Mesothelial cell of epicardium (in vitro differentiated cells): Measurements from ENCODE around the gene SPHKAP. TPM values are rescaled to one million over a fixed set of nuclear protein-coding genes. Genes with fewer than 3 reads are reported as not detected.

Source experiments
- DNase-seq, 2 experiments: peaks; one replicate each; pipeline ENCODE4 v3.0.0; 2021; ENCODE audit warnings: low spot score in 2 of 2; ENCODE audit not compliant: unreplicated experiment in 2 of 2
- H3K27ac Mint-ChIP-seq: 2 replicates; pipeline ENCODE4 v1.8.0; 2021; ENCODE audit warnings: mixed read lengths
- H3K27me3 Mint-ChIP-seq: 2 replicates; pipeline ENCODE4 v1.8.0; 2021; ENCODE audit warnings: low read depth, mixed read lengths
- H3K36me3 Mint-ChIP-seq: 2 replicates; pipeline ENCODE4 v1.8.0; 2021; ENCODE audit warnings: mixed read lengths
- H3K4me1 Mint-ChIP-seq: 2 replicates; pipeline ENCODE4 v1.8.0; 2021; ENCODE audit warnings: mixed read lengths
- H3K4me3 Mint-ChIP-seq: 2 replicates; pipeline ENCODE4 v1.8.0; 2021; ENCODE audit warnings: mild to moderate bottlenecking, moderate library complexity, mixed read lengths
- H3K9me3 Mint-ChIP-seq: 2 replicates; pipeline ENCODE4 v1.8.0; 2021; ENCODE audit warnings: mixed read lengths
- CTCF ChIP-seq: fragments of 200-600 bp; sonication (generic); IDR thresholded peaks from one replicate; pipeline ENCODE4 v1.5.0; 2021; ENCODE audit warnings: antibody characterized with exemption; ENCODE audit not compliant: unreplicated experiment
- total RNA-seq: library from RNA; stranded (reverse); gene quantifications from 3 replicates; pipeline ENCODE4 v1.2.1, GENCODE V29; 2021

Gene SPHKAP
- total RNA-seq, 1 donor from 2014 or later = not detected

GRCh38 chr2:228023619-228024018 is 157.9 kb downstream of the SPHKAP start:
- Mint-ChIP-seq H3K4me3 (no peak overlapping the region), H3K27me3 (no peaks in the 10 kb centered on the region), H3K27ac (no peak overlapping the region), H3K4me1 (no peaks in the 10 kb centered on the region), H3K9me3 (peaks cover 12% of the 10 kb centered on the region), H3K36me3 (no peaks in the 10 kb centered on the region)
- no peak for TF ChIP-seq CTCF
- DNase-seq = no peak

GRCh38 chr2:228018311-228018710 is 163.2 kb downstream of the SPHKAP start:
- DNase-seq = no peak
- no peak overlapping the region for H3K4me3 Mint-ChIP-seq

GRCh38 chr2:228017784-228018183 is 163.7 kb downstream of the SPHKAP start:
- DNase-seq = no peak
- no peaks in the 10 kb centered on the region for H3K36me3 Mint-ChIP-seq
- H3K27me3 Mint-ChIP-seq = no peaks in the 10 kb centered on the region
- peaks cover 7% of the 10 kb centered on the region for H3K9me3 Mint-ChIP-seq
- H3K4me3 Mint-ChIP-seq = no peak overlapping the region
- no peak for TF ChIP-seq CTCF
- no peak overlapping the region for H3K27ac Mint-ChIP-seq
- H3K4me1 Mint-ChIP-seq = no peaks in the 10 kb centered on the region

More at GRCh38 chr2:228018311-228018710, 163.2 kb downstream of the SPHKAP start:
- Mint-ChIP-seq H3K36me3 (no peaks in the 10 kb centered on the region), H3K27ac (no peak overlapping the region), H3K9me3 (peaks cover 7% of the 10 kb centered on the region), H3K27me3 (no peaks in the 10 kb centered on the region), H3K4me1 (no peaks in the 10 kb centered on the region)
- no peak for TF ChIP-seq CTCF

GRCh38 chr2:228016402-228016801 is 165.1 kb downstream of the SPHKAP start:
- TF ChIP-seq CTCF = no peak
- H3K9me3 Mint-ChIP-seq = peaks cover 7% of the 10 kb centered on the region
- no peaks in the 10 kb centered on the region for H3K36me3 Mint-ChIP-seq
- H3K4me3 Mint-ChIP-seq = no peak overlapping the region
- H3K27ac Mint-ChIP-seq = no peak overlapping the region
- H3K4me1 Mint-ChIP-seq = no peaks in the 10 kb centered on the region
- DNase-seq = no peak
- no peaks in the 10 kb centered on the region for H3K27me3 Mint-ChIP-seq

GRCh38 chr2:228015741-228016140 is 165.7 kb downstream of the SPHKAP start:
- peaks cover 7% of the 10 kb centered on the region for H3K9me3 Mint-ChIP-seq
- TF ChIP-seq CTCF = no peak
- no peaks in the 10 kb centered on the region for H3K4me1 Mint-ChIP-seq
- H3K27ac Mint-ChIP-seq = no peak overlapping the region
- no peak for DNase-seq
- H3K4me3 Mint-ChIP-seq = no peak overlapping the region
- no peaks in the 10 kb centered on the region for H3K36me3 Mint-ChIP-seq
- no peaks in the 10 kb centered on the region for H3K27me3 Mint-ChIP-seq

- no peak for DNase-seq
- H3K4me3 Mint-ChIP-seq = no peak overlapping the region
- H3K27me3 Mint-ChIP-seq = peaks cover 5% of the 10 kb centered on the region
- TF ChIP-seq CTCF = no peak
- H3K36me3 Mint-ChIP-seq = no peaks in the 10 kb centered on the region
- no peaks in the 10 kb centered on the region for H3K4me1 Mint-ChIP-seq
- peaks cover 4% of the 10 kb centered on the region for H3K9me3 Mint-ChIP-seq
- H3K27ac Mint-ChIP-seq = no peak overlapping the region
Measured at GRCh38 chr2:227996366-227996765, 185.1 kb downstream of the SPHKAP start.
